Midbrain (tissue), 1 donor: ENCODE measurements around the gene MYL10.
"Not testable (repeated sequence)": the region's sequence is repeated elsewhere in the genome, so short reads cannot be mapped to it uniquely, and the experiment has no call there.

Experiments used
- DNase-seq: peaks from one replicate; lab custom pipeline; 2025; lab: John Stamatoyannopoulos, UW

The MYL10 gene

GRCh38 chr7:101618916-101619315 lies 10.2 kb downstream of the MYL10 start:
- DNase-seq = no peak

GRCh38 chr7:101618207-101618839 lies 10.8 kb downstream of the MYL10 start:
- no peak for DNase-seq

- no peak for DNase-seq
Measured at GRCh38 chr7:101617451-101618206, 11.5 kb downstream of the MYL10 start.

GRCh38 chr7:101615446-101615845 lies 13.7 kb downstream of the MYL10 start:
- no peak for DNase-seq

- DNase-seq = no peak
Measured at GRCh38 chr7:101614939-101615302, 14.2 kb downstream of the MYL10 start.

GRCh38 chr7:101614098-101614938 lies 14.8 kb downstream of the MYL10 start:
- no peak for DNase-seq

- DNase-seq = no peak
Measured at GRCh38 chr7:101612885-101613515, 16.1 kb downstream of the MYL10 start.

- DNase-seq = no peak
Measured at GRCh38 chr7:101608772-101609713, 20.1 kb downstream of the MYL10 start.

GRCh38 chr7:101606498-101606923 lies 22.6 kb downstream of the MYL10 start:
- no peak for DNase-seq

- DNase-seq = no peak
Measured at GRCh38 chr7:101605611-101606497, 23.2 kb downstream of the MYL10 start.

- DNase-seq = not testable (repeated sequence)
Measured at GRCh38 chr7:101604934-101605332, 24.2 kb downstream of the MYL10 start.

GRCh38 chr7:101604331-101604933 lies 24.7 kb downstream of the MYL10 start:
- no peak for DNase-seq

GRCh38 chr7:101602484-101603241 lies 26.4 kb downstream of the MYL10 start:
- DNase-seq = peak; percentile 61

GRCh38 chr7:101602082-101602481 lies 27.0 kb downstream of the MYL10 start:
- DNase-seq = no peak

GRCh38 chr7:101599787-101600186 lies 29.3 kb downstream of the MYL10 start:
- no peak for DNase-seq

- DNase-seq = no peak
Measured at GRCh38 chr7:101598986-101599771, 29.9 kb downstream of the MYL10 start.

GRCh38 chr7:101598422-101598985 lies 30.6 kb downstream of the MYL10 start:
- DNase-seq = no peak

- DNase-seq = no peak
Measured at GRCh38 chr7:101597941-101598340, 31.2 kb downstream of the MYL10 start.
